HG03039 (cell line): ENCODE data around the gene MESD.
"Not testable (repeated sequence)": the region's sequence is repeated elsewhere in the genome, so short reads cannot be mapped to it uniquely, and the experiment has no call there.

Experiments used
- ATAC-seq: cut with Tn5 transposase; IDR thresholded peaks from one replicate; pipeline ENCODE4 v1.9.1; 2021; ENCODE audit warnings: mild to moderate bottlenecking, moderate library complexity; ENCODE audit not compliant: unreplicated experiment

The MESD gene

DNA sequence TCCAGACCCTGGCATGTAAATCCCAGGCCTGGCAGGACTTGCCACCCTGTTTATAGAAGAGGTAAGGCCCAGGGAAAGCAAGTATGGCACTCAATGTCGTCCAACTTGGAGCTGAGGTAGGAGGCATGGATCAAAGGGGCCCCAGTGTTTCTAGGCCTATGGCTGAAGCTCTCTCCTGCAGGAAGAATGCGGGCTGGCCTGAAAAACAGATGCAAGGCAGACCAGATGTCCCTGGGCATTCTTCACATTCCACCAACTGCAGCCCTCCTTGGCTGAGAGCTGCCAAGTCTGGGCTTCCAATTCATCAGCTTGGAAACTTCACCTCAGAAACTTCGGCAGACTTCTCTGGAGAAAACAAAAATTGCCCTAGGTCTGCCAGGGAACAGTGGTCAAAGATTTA lies 22.2 kb downstream of the MESD start:
- ATAC-seq: no peak

GRCh38 chr15:80966431-80967197 lies 23.0 kb downstream of the MESD start:
- no peak for ATAC-seq

DNA sequence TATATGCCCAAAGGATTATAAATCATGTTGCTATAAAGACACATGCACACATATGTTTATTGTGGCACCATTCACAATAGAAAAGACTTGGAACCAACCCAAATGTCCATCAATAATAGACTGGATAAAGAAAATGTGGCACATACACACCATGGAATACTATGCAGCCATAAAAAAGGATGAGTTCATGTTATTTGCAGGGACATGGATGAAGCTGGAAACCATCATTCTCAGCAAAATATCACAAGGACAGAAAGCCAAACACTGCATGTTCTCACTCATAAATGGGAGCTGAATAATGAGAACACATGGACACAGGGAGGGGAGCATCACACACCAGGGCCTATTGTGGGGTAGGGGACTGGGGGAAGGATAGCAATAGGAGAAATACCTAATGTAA lies 24.2 kb downstream of the MESD start:
- not testable (repeated sequence) for ATAC-seq

DNA sequence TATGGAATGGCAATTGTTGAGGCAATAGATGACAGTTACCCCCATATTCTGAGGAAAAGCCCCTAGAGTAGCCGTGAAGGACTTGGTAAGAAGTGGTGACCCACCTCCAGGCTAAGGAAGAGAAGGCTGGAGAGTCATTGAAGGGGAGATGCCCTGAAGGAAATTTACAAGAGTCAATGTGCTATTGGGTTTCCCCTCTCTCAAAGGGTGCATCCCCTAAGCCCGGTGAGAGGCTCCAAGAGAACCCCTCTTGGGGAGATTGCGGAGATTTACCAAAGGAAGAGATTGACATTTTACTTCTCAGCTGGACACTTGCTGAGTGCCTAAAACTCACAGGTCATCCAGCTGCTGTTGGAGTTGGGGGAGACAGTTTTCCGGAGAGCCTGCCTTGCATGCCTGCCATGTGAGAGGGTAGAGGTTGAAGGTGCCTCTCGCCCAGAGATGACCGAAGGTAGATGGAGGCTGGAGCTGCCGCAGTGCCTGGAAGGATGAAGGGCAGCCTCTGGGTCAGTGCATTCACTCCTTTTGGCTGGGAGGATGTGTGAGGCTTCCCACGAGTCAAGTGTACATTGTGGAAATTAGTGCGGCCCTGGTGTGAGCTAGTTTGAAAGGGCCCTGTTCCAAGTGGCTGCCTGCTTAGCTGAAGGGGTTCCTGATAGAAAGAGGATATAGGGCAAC lies 30.7 kb downstream of the MESD start:
- no peak for ATAC-seq

DNA sequence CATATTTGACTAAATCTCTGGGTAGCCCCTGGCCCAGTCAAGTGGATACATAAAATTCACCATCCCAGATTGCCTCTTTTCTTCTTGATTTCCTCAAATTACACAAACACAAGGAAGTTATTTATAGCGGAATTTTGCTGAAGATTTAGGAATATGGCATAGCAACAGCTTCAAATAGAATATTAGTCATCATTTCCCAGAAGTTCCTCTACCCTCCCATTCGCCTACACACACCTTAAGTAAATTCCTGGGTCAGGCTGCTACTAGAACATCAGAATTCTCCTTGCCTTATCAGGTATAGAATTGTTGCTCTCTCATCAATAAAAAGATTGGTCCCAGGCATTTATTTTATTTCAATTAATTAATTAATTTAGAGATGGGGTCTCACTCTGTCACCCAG lies 31.6 kb downstream of the MESD start:
- ATAC-seq: no peak

GRCh38 chr15:80957556-80957955 lies 32.1 kb downstream of the MESD start:
- ATAC-seq: no peak

- ATAC-seq: not testable (repeated sequence)
These were observed 33.8 kb downstream of the MESD start for GRCh38 chr15:80955571-80956452.

GRCh38 chr15:80953953-80954778 lies 35.5 kb downstream of the MESD start:
- ATAC-seq: no peak

DNA sequence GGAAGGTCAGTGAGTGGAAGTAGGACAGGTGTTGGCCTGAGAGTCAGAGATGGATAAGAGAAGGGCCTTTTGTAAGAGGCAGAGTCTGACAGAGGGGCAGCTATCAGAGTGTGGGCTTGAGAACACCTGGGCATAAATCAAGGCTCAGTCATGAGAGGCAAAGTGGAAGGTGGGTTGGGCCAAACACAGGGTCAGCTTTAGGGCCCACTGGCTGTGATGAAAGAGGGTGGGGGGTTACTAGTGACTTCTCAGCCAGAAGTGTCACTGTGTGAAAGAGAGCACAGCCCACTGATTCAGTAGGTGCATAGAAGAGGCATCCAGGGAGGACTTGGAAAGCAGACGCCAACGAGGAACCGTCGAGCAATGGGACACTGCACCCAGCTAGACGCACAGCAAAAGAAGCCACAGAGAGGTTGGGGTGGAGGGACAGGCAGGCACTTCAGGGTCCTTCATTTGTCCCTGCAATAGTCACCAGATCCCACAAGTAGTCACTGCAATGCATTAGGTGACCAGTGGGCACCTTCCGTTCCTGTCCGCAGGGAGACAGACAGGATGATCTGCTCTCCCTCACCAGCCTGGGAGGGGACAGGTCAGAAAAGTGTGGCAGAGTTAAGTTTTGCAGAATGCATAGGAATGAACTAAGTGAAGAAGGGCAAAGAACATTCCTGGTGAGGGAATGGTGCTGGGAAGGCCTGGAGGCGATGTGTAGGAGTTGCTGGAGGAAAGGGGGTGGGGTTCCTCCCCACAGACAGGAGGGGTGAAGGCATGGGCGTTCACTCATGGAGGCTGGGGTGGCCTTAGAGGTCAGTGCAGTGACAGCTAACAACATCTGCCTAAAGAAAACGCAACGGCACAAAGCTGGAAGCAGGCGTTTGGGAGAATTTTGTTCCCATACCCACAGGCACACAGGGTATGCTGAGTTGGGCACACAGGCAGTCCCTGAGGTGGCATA lies 36.3 kb downstream of the MESD start:
- ATAC-seq: no peak

DNA sequence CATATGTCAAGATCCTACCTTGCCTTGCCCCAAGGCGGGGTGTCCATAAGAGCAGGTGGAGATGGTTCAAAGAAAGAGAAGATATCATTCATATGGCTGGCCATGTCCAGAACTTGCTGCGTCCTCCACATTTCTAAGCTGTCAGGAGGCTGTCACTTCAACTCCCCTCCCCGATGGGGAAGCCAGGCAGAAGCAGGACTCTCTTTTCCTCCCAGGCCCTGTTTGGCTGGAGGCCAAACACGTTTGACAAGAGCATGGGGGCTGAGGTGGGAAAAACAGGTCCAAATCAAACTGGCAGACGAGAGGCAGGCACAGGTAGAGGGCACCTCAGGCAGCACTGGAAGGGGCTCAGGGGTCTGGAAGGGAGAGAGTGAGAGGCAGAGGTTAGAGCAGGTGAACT lies 37.7 kb downstream of the MESD start:
- no peak for ATAC-seq

GRCh38 chr15:80950291-80951078 lies 39.1 kb downstream of the MESD start:
- no peak for ATAC-seq

DNA sequence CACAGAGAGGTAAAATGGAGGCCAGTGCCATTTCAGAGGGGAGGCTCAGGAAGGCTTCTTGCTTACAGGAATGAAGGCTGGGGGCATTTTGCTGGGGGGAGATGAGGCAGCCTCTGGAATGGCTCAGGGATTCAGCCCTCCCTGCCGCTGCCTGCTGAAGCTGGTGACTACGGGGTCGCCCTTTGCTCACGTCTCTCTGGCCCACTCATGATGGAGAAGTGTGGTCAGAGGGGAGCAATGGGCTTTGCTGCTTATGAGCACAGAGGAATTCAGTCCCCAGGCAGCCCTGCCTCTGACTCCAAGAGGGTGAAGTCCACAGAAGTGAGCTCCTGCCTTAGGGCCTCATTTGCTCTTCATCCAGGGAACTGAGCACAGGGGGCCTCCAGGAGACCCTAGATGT lies 39.9 kb downstream of the MESD start:
- no peak for ATAC-seq

GRCh38 chr15:80948651-80949292 lies 40.8 kb downstream of the MESD start:
- ATAC-seq: no peak

GRCh38 chr15:80946576-80946975 lies 43.0 kb downstream of the MESD start:
- no peak for ATAC-seq

DNA sequence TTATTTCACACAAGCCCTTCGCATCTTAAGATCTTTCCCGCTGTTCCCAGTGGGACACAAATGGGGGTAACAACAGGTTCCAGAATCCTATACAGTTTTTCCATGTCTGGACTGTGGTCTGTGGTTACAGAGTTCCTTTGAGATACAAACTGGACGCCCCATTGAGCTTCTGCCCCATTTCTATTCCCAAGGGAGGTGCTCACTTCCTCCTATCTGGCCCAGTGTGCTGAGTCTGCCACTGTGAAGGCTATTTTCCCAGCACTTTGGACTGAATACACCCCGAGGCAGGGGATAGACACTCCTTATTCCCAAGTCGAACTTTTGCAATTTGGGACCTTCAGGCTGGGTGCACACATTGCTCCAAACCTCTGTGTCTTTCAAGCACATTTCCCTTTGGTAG lies 44.0 kb downstream of the MESD start:
- ATAC-seq: no peak

DNA sequence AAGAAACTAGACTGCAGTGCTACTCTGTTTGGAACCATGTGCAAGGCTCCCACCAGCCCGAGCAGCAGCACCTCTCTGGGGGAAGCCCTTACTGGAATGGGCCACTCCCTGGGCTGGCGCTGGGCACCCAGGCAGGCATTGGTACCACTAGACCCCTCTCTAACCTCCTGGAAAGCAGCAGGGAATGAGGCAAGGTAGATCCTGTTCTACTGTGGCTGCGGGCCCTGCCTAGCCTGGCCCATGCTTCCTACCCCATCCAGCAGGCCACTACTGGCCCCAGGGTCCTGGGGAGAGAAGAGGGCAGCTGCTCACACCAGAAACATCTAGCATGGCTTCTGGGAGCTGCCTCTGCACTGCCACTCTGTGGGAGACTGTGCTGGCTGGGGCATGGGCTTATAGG lies 44.8 kb downstream of the MESD start:
- no peak for ATAC-seq

DNA sequence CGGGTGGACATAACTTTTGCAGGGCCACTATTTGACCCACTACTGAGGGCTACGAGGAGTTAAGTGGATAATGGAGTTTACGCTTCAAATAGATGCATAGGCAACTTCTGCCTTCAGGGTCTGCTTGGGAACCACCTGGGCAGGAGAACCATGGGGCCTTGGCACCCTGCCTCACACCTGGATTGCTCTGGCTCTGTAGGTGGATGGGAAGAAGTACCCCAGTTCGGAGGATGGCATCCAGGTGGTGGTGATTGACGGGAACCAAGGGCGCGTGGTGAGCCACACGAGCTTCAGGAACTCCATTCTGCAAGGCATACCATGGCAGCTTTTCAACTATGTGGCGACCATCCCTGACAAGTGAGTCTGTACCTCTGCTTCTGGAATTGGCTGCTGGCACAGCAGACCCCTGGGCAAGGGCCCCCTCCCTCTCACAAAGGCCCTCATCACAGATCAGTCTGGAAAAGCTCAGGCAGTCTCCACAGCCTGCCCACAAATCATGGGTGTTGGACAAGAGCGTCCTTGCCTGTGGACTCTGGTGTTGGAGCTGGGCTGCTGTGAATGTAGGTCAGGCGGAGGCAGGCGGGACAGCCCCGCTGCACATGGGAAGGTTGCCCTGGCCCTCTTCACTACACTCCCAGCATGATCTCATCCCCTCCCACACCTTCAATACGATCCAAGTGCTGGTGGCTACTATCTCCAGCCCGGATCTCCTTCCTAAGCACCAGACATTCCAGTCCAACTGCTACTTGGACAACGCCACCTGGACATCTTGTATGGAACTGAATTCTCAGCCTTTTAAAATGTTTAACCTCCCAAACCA lies 46.7 kb downstream of the MESD start:
- no peak for ATAC-seq
